ELF-1 (cell line): ENCODE results near the gene SLX4IP.

Experiments used
- DNase-seq: peaks from one replicate; pipeline ENCODE4 v3.0.0-alpha.2; 2016; ENCODE audit warnings: low read depth, low spot score

Gene SLX4IP

GRCh38 chr20:10495173-10495572, 60.1 kb downstream of the SLX4IP start:
- DNase-seq, result no peak

- no peak for DNase-seq
These were observed 61.4 kb downstream of the SLX4IP start for GRCh38 chr20:10496465-10496864.

GRCh38 chr20:10497283-10497682, 62.2 kb downstream of the SLX4IP start:
- DNase-seq, result no peak

GRCh38 chr20:10497791-10498190, 62.7 kb downstream of the SLX4IP start:
- no peak for DNase-seq

GRCh38 chr20:10498200-10498599, 63.1 kb downstream of the SLX4IP start:
- DNase-seq, result peak; percentile 71

GRCh38 chr20:10501402-10501801, 66.3 kb downstream of the SLX4IP start:
- no peak for DNase-seq

- no peak for DNase-seq
These were observed 67.0 kb downstream of the SLX4IP start for GRCh38 chr20:10502098-10502526.

GRCh38 chr20:10504608-10504993, 69.5 kb downstream of the SLX4IP start:
- DNase-seq, result no peak

- DNase-seq, result no peak
These were observed 70.1 kb downstream of the SLX4IP start for GRCh38 chr20:10504994-10505730.

- no peak for DNase-seq
These were observed 70.7 kb downstream of the SLX4IP start for GRCh38 chr20:10505827-10506226.

- no peak for DNase-seq
These were observed 71.9 kb downstream of the SLX4IP start for GRCh38 chr20:10507052-10507451.

- no peak for DNase-seq
These were observed 73.0 kb downstream of the SLX4IP start for GRCh38 chr20:10508060-10508459.

- peak; percentile 62 for DNase-seq
These were observed 73.6 kb downstream of the SLX4IP start for GRCh38 chr20:10508468-10509251.

- no peak for DNase-seq
These were observed 74.3 kb downstream of the SLX4IP start for GRCh38 chr20:10509376-10509775.

GRCh38 chr20:10510216-10510615, 75.1 kb downstream of the SLX4IP start:
- DNase-seq, result no peak

- no peak for DNase-seq
These were observed 76.0 kb downstream of the SLX4IP start for GRCh38 chr20:10511170-10511508.

- DNase-seq, result peak; percentile 84
These were observed 76.6 kb downstream of the SLX4IP start for GRCh38 chr20:10511509-10512251.

GRCh38 chr20:10513061-10513460, 78.0 kb downstream of the SLX4IP start:
- no peak for DNase-seq

GRCh38 chr20:10513931-10514575, 78.9 kb downstream of the SLX4IP start:
- no peak for DNase-seq

- DNase-seq, result no peak
These were observed 81.4 kb downstream of the SLX4IP start for GRCh38 chr20:10516529-10516928.

GRCh38 chr20:10519361-10520046, 84.4 kb downstream of the SLX4IP start:
- DNase-seq, result no peak
